ENCODE measurements around the gene LRRC56. TPM values are rescaled to one million over a fixed set of nuclear protein-coding genes. Genes with fewer than 3 reads are reported as not detected.

Gene LRRC56
- total and polyA plus RNA-seq, 2 of the 13 experiments (the other 11 are each of a cell fraction or from before 2014, with no cell fraction given) = 0.11 to 0.29 TPM

DNA sequence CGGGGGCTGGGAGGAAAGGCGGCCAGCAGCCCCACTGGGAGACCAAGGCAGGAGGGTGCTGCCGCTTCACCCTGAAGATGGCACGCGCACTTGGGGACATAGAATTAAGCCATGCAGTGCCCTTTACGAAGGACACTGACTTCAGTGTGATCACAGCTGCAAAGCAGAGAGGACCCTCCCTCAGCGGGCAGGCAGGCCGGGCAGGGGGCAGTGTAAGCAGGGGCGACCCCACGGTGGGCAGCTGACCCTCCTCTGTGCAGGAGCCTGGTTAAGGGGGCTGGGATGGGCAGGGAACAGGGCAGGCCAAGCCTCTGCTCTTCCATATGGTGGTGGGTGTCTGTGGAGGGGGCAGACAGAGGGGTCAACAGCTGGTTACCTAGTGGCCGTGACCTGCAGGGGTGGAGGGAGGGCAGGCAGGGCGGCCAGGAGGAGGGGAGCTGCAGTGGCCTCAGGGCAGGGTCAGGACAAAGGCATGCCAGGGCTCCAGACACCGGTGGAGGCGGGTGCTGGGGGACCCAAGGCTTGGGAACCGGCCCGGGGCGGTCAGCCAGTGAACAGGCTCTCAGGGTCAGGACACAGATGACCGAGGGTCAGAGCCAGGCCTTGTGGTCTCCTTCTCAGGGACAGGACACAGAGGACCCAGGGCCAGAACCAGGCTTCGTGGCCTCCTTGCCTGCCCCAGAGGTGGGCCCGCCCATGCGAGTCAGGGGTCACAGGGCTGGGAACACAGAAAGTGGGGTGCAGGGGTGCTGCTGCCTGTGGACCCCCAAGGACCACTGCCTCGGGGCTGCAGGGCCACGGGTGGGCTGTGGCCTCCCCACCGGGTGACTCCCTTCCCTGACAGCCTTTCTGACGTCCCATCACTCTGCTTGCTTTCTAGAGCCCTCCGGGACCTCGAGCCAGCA, 16.0 kb downstream of the LRRC56 start (continued):
- TF ChIP-seq NFKBIZ (CRISPR knock-in tag; IDR thresholded peaks at IDR 0.05) (no peak), ZNF121 (CRISPR knock-in tag; IDR thresholded peaks at IDR 0.05) (no peak), ZNF10 (CRISPR knock-in tag; IDR thresholded peaks at IDR 0.05; ENCODE audit: borderline replicate concordance, low read depth) (no peak), SNAPC4 (CRISPR knock-in tag; IDR thresholded peaks at IDR 0.05) (no peak), ZSCAN25 (CRISPR knock-in tag; IDR thresholded peaks at IDR 0.05) (peak; percentile 98), ZNF230 (CRISPR knock-in tag; IDR thresholded peaks at IDR 0.05) (no peak), ZNF790 (CRISPR knock-in tag; IDR thresholded peaks at IDR 0.05; ENCODE audit: borderline replicate concordance) (no peak), TFAP4 (IDR thresholded peaks at IDR 0.05; ENCODE audit: borderline replicate concordance, low read depth) (peak; percentile 76; the same call in 1 of the 2 replicates), ZMYM4 (CRISPR knock-in tag; IDR thresholded peaks at IDR 0.05) (no peak), ZNF766 (CRISPR knock-in tag; IDR thresholded peaks at IDR 0.05; ENCODE audit: borderline replicate concordance) (no peak), SP5 (CRISPR knock-in tag; IDR thresholded peaks at IDR 0.05; ENCODE audit: borderline replicate concordance, low read depth) (no peak), GATA4 (IDR thresholded peaks at IDR 0.05; ENCODE audit: borderline replicate concordance, low read depth) (no peak), ZFP1 (CRISPR knock-in tag; IDR thresholded peaks at IDR 0.05) (no peak), ZBTB2 (CRISPR knock-in tag; IDR thresholded peaks at IDR 0.05; ENCODE audit: low read depth) (no peak), MYC (CRISPR knock-in tag; IDR thresholded peaks at IDR 0.05; ENCODE audit: borderline replicate concordance) (peak; percentile 19; the same call in 1 of the 2 replicates), ZNF430 (CRISPR knock-in tag; IDR thresholded peaks at IDR 0.05) (no peak), ZFY (CRISPR knock-in tag; IDR thresholded peaks at IDR 0.05) (no peak), ZNF629 (CRISPR knock-in tag; conservative IDR thresholded peaks at IDR 0.05) (no peak)
- TF ChIP-seq, protein P1, sequence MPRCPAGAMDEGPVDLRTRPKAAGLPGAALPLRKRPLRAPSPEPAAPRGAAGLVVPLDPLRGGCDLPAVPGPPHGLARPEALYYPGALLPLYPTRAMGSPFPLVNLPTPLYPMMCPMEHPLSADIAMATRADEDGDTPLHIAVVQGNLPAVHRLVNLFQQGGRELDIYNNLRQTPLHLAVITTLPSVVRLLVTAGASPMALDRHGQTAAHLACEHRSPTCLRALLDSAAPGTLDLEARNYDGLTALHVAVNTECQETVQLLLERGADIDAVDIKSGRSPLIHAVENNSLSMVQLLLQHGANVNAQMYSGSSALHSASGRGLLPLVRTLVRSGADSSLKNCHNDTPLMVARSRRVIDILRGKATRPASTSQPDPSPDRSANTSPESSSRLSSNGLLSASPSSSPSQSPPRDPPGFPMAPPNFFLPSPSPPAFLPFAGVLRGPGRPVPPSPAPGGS (CRISPR knock-in tag; IDR thresholded peaks at IDR 0.05) = no peak; the same call in 1 of the 2 replicates
- TF ChIP-seq, protein P2, sequence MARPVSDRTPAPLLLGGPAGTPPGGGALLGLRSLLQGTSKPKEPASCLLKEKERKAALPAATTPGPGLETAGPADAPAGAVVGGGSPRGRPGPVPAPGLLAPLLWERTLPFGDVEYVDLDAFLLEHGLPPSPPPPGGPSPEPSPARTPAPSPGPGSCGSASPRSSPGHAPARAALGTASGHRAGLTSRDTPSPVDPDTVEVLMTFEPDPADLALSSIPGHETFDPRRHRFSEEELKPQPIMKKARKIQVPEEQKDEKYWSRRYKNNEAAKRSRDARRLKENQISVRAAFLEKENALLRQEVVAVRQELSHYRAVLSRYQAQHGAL (CRISPR knock-in tag; IDR thresholded peaks at IDR 0.05; ENCODE audit: not compliant biosample characterization) = no peak
